NCI-H1092 treated with DMSO at 0.1 percent for 48 hours (cell line): ENCODE results near the gene CPB2.
A peak's percentile ranks its signal among the peaks of the same experiment; 100 is the strongest.

Experiments used
- DNase-seq: peaks from one replicate; lab custom pipeline; 2025; lab: John Stamatoyannopoulos, UW

Gene CPB2

GRCh38 chr13:46127358-46128023, 22.7 kb upstream of the CPB2 start:
- no peak for DNase-seq

- peak; percentile 74 for DNase-seq
Observed at GRCh38 chr13:46126552-46127357, 21.9 kb upstream of the CPB2 start.

GRCh38 chr13:46126056-46126455, 21.2 kb upstream of the CPB2 start:
- DNase-seq, result no peak

GRCh38 chr13:46124967-46125933, 20.4 kb upstream of the CPB2 start:
- DNase-seq, result no peak

- DNase-seq, result no peak
Observed at GRCh38 chr13:46124531-46124966, 19.7 kb upstream of the CPB2 start.

- no peak for DNase-seq
Observed at GRCh38 chr13:46122304-46122703, 17.5 kb upstream of the CPB2 start.

GRCh38 chr13:46121597-46122163, 16.8 kb upstream of the CPB2 start:
- DNase-seq, result no peak

GRCh38 chr13:46121033-46121432, 16.2 kb upstream of the CPB2 start:
- no peak for DNase-seq

- DNase-seq, result no peak
Observed at GRCh38 chr13:46119883-46120614, 15.2 kb upstream of the CPB2 start.

GRCh38 chr13:46116653-46117502, 12.0 kb upstream of the CPB2 start:
- no peak for DNase-seq

GRCh38 chr13:46114613-46115012, 9.8 kb upstream of the CPB2 start:
- DNase-seq, result no peak

GRCh38 chr13:46113596-46113995, 8.8 kb upstream of the CPB2 start:
- DNase-seq, result no peak

- no peak for DNase-seq
Observed at GRCh38 chr13:46111151-46111550, 6.3 kb upstream of the CPB2 start.

GRCh38 chr13:46109451-46109850, 4.6 kb upstream of the CPB2 start:
- no peak for DNase-seq

- no peak for DNase-seq
Observed at GRCh38 chr13:46106839-46107371, 2.1 kb upstream of the CPB2 start.

GRCh38 chr13:46103037-46103436, 1.8 kb downstream of the CPB2 start:
- DNase-seq, result no peak

GRCh38 chr13:46102255-46102605, 2.6 kb downstream of the CPB2 start:
- DNase-seq, result no peak

GRCh38 chr13:46101484-46102254, 3.2 kb downstream of the CPB2 start:
- no peak for DNase-seq

GRCh38 chr13:46101002-46101401, 3.8 kb downstream of the CPB2 start:
- no peak for DNase-seq
